GM21423 (cell line): ENCODE results near the gene TRIOBP.
A peak's percentile ranks its signal among the peaks of the same experiment; 100 is the strongest.

Experiments used
- ATAC-seq: cut with Tn5 transposase; IDR thresholded peaks from one replicate; pipeline ENCODE4 v1.9.1; 2021; ENCODE audit warnings: mild to moderate bottlenecking, moderate library complexity; ENCODE audit not compliant: unreplicated experiment

The TRIOBP gene

GRCh38 chr22:37669586-37669985, 27.3 kb upstream of the TRIOBP start:
- no peak for ATAC-seq

GRCh38 chr22:37672206-37672919, 24.5 kb upstream of the TRIOBP start:
- ATAC-seq, result no peak

- no peak for ATAC-seq
Observed at GRCh38 chr22:37672920-37673455, 23.9 kb upstream of the TRIOBP start.

- ATAC-seq, result no peak
Observed at GRCh38 chr22:37674248-37674647, 22.6 kb upstream of the TRIOBP start.

- peak; percentile 38 for ATAC-seq
Observed at GRCh38 chr22:37674951-37675929, 21.6 kb upstream of the TRIOBP start, which contains the start of gene LGALS1. TSS of gene LGALS1 (plus strand) at chr22:37675636. CDS start at chr22:37675703, 67 bp downstream.

- no peak for ATAC-seq
Observed at GRCh38 chr22:37675930-37676735, 20.7 kb upstream of the TRIOBP start.

- ATAC-seq, result peak; percentile 56
Observed at GRCh38 chr22:37676736-37677492, 19.9 kb upstream of the TRIOBP start.

- ATAC-seq, result no peak
Observed at GRCh38 chr22:37677493-37677974, 19.3 kb upstream of the TRIOBP start.

GRCh38 chr22:37678372-37678771, 18.5 kb upstream of the TRIOBP start:
- no peak for ATAC-seq

- no peak for ATAC-seq
Observed at GRCh38 chr22:37679670-37680069, 17.2 kb upstream of the TRIOBP start.

GRCh38 chr22:37680191-37680851, 16.5 kb upstream of the TRIOBP start:
- no peak for ATAC-seq

GRCh38 chr22:37681001-37681424, 15.8 kb upstream of the TRIOBP start:
- no peak for ATAC-seq

GRCh38 chr22:37681556-37682049, 15.2 kb upstream of the TRIOBP start:
- no peak for ATAC-seq

- ATAC-seq, result no peak
Observed at GRCh38 chr22:37684803-37685615, 11.8 kb upstream of the TRIOBP start.

GRCh38 chr22:37686002-37686982, 10.6 kb upstream of the TRIOBP start, which contains the start of gene NOL12:
TSS of gene NOL12 (plus strand) at chr22:37686343. CDS start at chr22:37686393, 50 bp downstream.
- peak; percentile 70 for ATAC-seq

GRCh38 chr22:37690407-37690806, 6.4 kb upstream of the TRIOBP start:
- ATAC-seq, result no peak
